ENCODE measurements around the gene MAMDC4. TPM values are rescaled to one million over a fixed set of nuclear protein-coding genes. Genes with fewer than 3 reads are reported as not detected.
A peak's percentile ranks its signal among the peaks of the same experiment; 100 is the strongest.

Gene MAMDC4
- total and polyA plus RNA-seq, 2 of the 13 experiments (the other 11 are each of a cell fraction or from before 2014, with no cell fraction given), result 6.0 to 6.8 TPM

DNA sequence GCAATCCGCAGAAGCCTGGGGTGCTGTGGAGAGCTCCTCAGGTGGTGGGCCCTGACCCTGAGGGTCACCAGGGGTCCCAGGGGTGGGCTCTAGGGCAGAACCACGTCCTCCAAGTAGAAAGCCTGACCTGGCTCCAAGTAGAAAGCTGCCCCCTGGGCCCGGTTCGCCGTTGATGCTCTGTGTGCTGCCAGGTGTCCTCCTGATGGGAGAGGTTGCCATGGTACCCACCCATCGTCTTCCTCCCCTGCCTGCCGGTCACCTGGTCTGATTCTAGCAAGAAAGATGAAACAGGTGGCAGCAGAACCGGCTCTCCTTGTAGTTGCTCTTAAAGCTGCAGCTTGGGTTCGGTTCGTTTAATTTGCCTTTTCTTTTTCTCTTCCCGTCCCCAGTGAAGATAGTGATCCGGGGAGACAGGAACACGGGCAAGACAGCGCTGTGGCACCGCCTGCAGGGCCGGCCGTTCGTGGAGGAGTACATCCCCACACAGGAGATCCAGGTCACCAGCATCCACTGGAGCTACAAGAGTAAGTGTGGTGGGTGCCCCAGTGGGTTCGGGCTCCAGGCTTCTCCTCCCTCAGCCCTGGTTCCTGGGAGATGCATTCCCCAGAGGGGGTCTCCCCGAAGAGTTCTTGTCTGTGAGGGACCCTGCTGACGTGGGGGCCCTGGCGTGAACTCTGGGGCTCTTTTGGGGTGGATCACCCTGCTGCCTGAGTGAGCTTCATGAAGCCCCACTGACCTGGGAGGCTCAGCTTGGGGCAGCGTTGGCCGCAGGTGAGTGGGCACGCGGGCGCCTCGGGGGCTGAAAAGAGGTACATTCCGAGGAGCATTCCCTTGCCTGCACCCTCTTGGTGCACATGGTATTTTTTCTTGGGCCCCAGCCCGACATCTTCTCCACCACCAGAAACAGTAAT lies 28.8 kb upstream of the MAMDC4 start:
- H3K27ac ChIP-seq (ENCODE audit: extremely low read length, insufficient read depth, low read length), result no peak overlapping the region
- H3K4me1 ChIP-seq (ENCODE audit: insufficient read depth, low read length), result peaks cover 14% of the 10 kb centered on the region
- FAIRE-seq (no peak), ATAC-seq (no peak), DNase-seq (ENCODE audit: low spot score) (no peak)
- TF ChIP-seq, protein P1, sequence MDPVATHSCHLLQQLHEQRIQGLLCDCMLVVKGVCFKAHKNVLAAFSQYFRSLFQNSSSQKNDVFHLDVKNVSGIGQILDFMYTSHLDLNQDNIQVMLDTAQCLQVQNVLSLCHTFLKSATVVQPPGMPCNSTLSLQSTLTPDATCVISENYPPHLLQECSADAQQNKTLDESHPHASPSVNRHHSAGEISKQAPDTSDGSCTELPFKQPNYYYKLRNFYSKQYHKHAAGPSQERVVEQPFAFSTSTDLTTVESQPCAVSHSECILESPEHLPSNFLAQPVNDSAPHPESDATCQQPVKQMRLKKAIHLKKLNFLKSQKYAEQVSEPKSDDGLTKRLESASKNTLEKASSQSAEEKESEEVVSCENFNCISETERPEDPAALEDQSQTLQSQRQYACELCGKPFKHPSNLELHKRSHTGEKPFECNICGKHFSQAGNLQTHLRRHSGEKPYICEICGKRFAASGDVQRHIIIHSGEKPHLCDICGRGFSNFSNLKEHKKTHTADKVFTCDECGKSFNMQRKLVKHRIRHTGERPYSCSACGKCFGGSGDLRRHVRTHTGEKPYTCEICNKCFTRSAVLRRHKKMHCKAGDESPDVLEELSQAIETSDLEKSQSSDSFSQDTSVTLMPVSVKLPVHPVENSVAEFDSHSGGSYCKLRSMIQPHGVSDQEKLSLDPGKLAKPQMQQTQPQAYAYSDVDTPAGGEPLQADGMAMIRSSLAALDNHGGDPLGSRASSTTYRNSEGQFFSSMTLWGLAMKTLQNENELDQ (CRISPR knock-in tag; IDR thresholded peaks at IDR 0.05; ENCODE audit: borderline replicate concordance), result no peak
- peak; percentile 64 for TF ChIP-seq RBM22 (optimal IDR thresholded peaks at IDR 0.05; ENCODE audit: low read length)
- in situ Hi-C loops (cut with HindIII; ENCODE audit: extremely low pct_ligation_motif_present, low pct_unique_long_range_greater_than_20kb), result no loop called here
- H4K20me1 ChIP-seq (ENCODE audit: insufficient read depth, low read length), result no peaks in the 10 kb centered on the region
- no peak overlapping the region for H3K4me3 ChIP-seq (replicated peaks in 1 of 3; ENCODE audit: insufficient read depth in 1 of 3, low read depth in 2 of 3, low read length in 3 of 3)
- H3K9ac ChIP-seq (ENCODE audit: insufficient read depth, low read depth, low read length), result no peak overlapping the region
- peaks cover 14% of the 10 kb centered on the region for H3K79me2 ChIP-seq (ENCODE audit: insufficient read depth, low read length)
- no peak overlapping the region for H2AFZ ChIP-seq (ENCODE audit: low read length)
- ChIA-PET POLR2A (interaction anchor here (0.8 kb wide), 1 partner anchor 14 kb away, joined by 4 read pairs; no protein-coding TSS in a partner anchor), CTCF (ENCODE audit: low intra/inter-chr PET ratio, low total read pairs) (no interaction called here)
- peaks cover 30 to 54% of the 10 kb centered on the region in 2 experiments for H3K36me3 ChIP-seq (replicated peaks in 1 of 2; ENCODE audit: control insufficient read depth in 1 of 2, insufficient read depth in 2 of 2, low read length in 2 of 2)
- WGBS (ENCODE audit: low lambda C conversion rate), result 97% methylated on average over 21 of the region's 30 CpGs
- no peaks in the 10 kb centered on the region for H3K27me3 ChIP-seq (ENCODE audit: control insufficient read depth in 1 of 2, insufficient read depth in 2 of 2, low read length in 2 of 2)
- H3K4me2 ChIP-seq (ENCODE audit: low read depth, low read length), result no peak overlapping the region
- H3K9me3 ChIP-seq (ENCODE audit: low read length), result no peaks in the 10 kb centered on the region
- intact Hi-C loops (cut with micrococcal nuclease; ENCODE audit: unreplicated experiment), result no loop called here
- no TSS peak for BruUV-seq (replicated peaks)
